MM.1S (cell line): ENCODE measurements around the gene LRRC17.

Experiments used
- DNase-seq: peaks from one replicate; pipeline ENCODE4 v3.0.0-alpha.2; 2015
- H2AFZ ChIP-seq: fragments of 300-600 bp; sonication (generic); 2 replicates; pipeline ENCODE4 v1.6.0; 2016; ENCODE audit warnings: antibody characterized with exemption, low read length
- H3F3A ChIP-seq: fragments of 300-600 bp; sonication (generic); 2 replicates; pipeline ENCODE4 v1.6.1; 2016; ENCODE audit warnings: mild to moderate bottlenecking, antibody characterized with exemption, low read length, moderate library complexity, mixed read lengths; ENCODE audit not compliant: insufficient read depth
- H3K27ac ChIP-seq: fragments of 300-600 bp; sonication (generic); 2 replicates; pipeline ENCODE4 v1.5.1; 2016; ENCODE audit warnings: mild to moderate bottlenecking, low read length
- H3K27me3 ChIP-seq: fragments of 300-600 bp; sonication (generic); replicated peaks from 2 replicates; pipeline ENCODE4 v1.6.0; 2016; ENCODE audit warnings: low read length; ENCODE audit not compliant: insufficient read depth
- H3K36me3 ChIP-seq: fragments of 300-600 bp; sonication (generic); replicated peaks from 2 replicates; pipeline ENCODE4 v1.6.1; 2016; ENCODE audit warnings: mild to moderate bottlenecking, low read length, mixed read lengths; ENCODE audit not compliant: insufficient read depth
- H3K4me1 ChIP-seq: fragments of 300-600 bp; sonication (generic); 2 replicates; pipeline ENCODE4 v1.6.1; 2016; ENCODE audit warnings: low read length, mixed read lengths
- H3K4me2 ChIP-seq: fragments of 300-600 bp; sonication (generic); 2 replicates; pipeline ENCODE4 v1.6.0; 2016; ENCODE audit warnings: low read depth, low read length
- H3K4me3 ChIP-seq: fragments of 300-600 bp; sonication (generic); 2 replicates; pipeline ENCODE4 v1.5.1; 2016; ENCODE audit warnings: low read length, mixed read lengths
- H3K79me2 ChIP-seq: fragments of 300-600 bp; sonication (generic); 2 replicates; pipeline ENCODE4 v1.6.1; 2016; ENCODE audit warnings: mixed run types, low read length, mixed read lengths
- H3K9ac ChIP-seq: fragments of 300-600 bp; sonication (generic); 2 replicates; pipeline ENCODE4 v1.6.1; 2016; ENCODE audit warnings: low read length, mixed read lengths
- H3K9me2 ChIP-seq: fragments of 300-600 bp; sonication (generic); replicated peaks from 2 replicates; pipeline ENCODE4 v1.6.1; 2016; ENCODE audit warnings: mild to moderate bottlenecking, low read length, mixed read lengths; ENCODE audit not compliant: insufficient read depth
- H3K9me3 ChIP-seq: fragments of 300-600 bp; sonication (generic); replicated peaks from 2 replicates; pipeline ENCODE4 v1.6.1; 2016; ENCODE audit warnings: mild to moderate bottlenecking, low read length, mixed read lengths; ENCODE audit not compliant: insufficient read depth
- H4K20me1 ChIP-seq: fragments of 300-600 bp; sonication (generic); 2 replicates; pipeline ENCODE4 v1.6.1; 2016; ENCODE audit warnings: mild to moderate bottlenecking, low read length, moderate library complexity, mixed read lengths; ENCODE audit not compliant: insufficient read depth
- CTCF ChIP-seq: fragments of 300-600 bp; sonication (generic); IDR thresholded peaks from 2 replicates; pipeline ENCODE4 v1.5.1; 2016; ENCODE audit warnings: antibody characterized with exemption, low read length, mixed read lengths
- EZH2 ChIP-seq: fragments of 300-600 bp; sonication (generic); optimal IDR thresholded peaks from 2 replicates; pipeline ENCODE3; 2017; ENCODE audit warnings: low read depth, mild to moderate bottlenecking, antibody characterized with exemption, low read length, mixed read lengths
- EZH2phosphoT487 ChIP-seq: fragments of 300-600 bp; sonication (generic); IDR thresholded peaks from 2 replicates; pipeline ENCODE4 v1.6.1; 2018; ENCODE audit warnings: antibody characterized with exemption, low read length

The LRRC17 gene

GRCh38 chr7:102908676-102909075 lies 4.1 kb upstream of the LRRC17 start:
- H3K4me1 ChIP-seq = no peaks in the 10 kb centered on the region
- H3K4me2 ChIP-seq = no peak overlapping the region
- H3K4me3 ChIP-seq = no peak overlapping the region
- DNase-seq = no peak
- H3K27me3 ChIP-seq = no peaks in the 10 kb centered on the region
- H3K9me3 ChIP-seq = no peaks in the 10 kb centered on the region
- no peaks in the 10 kb centered on the region for H4K20me1 ChIP-seq
- no peak overlapping the region for H3K9ac ChIP-seq
- no peak overlapping the region for H2AFZ ChIP-seq
- no peaks in the 10 kb centered on the region for H3F3A ChIP-seq
- H3K36me3 ChIP-seq = no peaks in the 10 kb centered on the region
- no peak overlapping the region for H3K27ac ChIP-seq
- TF ChIP-seq EZH2 (no peak), EZH2phosphoT487 (no peak), CTCF (no peak)
- H3K79me2 ChIP-seq = no peaks in the 10 kb centered on the region
- H3K9me2 ChIP-seq = no peaks in the 10 kb centered on the region

- H4K20me1 ChIP-seq = no peaks in the 10 kb centered on the region
- no peaks in the 10 kb centered on the region for H3F3A ChIP-seq
- no peaks in the 10 kb centered on the region for H3K36me3 ChIP-seq
- no peaks in the 10 kb centered on the region for H3K4me1 ChIP-seq
- no peak overlapping the region for H3K4me2 ChIP-seq
- no peak overlapping the region for H2AFZ ChIP-seq
- DNase-seq = no peak
- no peaks in the 10 kb centered on the region for H3K79me2 ChIP-seq
- TF ChIP-seq CTCF = no peak
- no peak for TF ChIP-seq EZH2phosphoT487
- TF ChIP-seq EZH2 = no peak
- H3K9me2 ChIP-seq = no peaks in the 10 kb centered on the region
- no peaks in the 10 kb centered on the region for H3K9me3 ChIP-seq
- no peaks in the 10 kb centered on the region for H3K27me3 ChIP-seq
- no peak overlapping the region for H3K9ac ChIP-seq
- no peak overlapping the region for H3K4me3 ChIP-seq
- no peak overlapping the region for H3K27ac ChIP-seq
Measured at GRCh38 chr7:102913826-102914225, 1.0 kb downstream of the LRRC17 start.

GRCh38 chr7:102914585-102914984 lies 1.8 kb downstream of the LRRC17 start:
- DNase-seq = no peak
- H3F3A ChIP-seq = no peaks in the 10 kb centered on the region
- no peak for TF ChIP-seq EZH2phosphoT487
- H4K20me1 ChIP-seq = no peaks in the 10 kb centered on the region
- H3K4me1 ChIP-seq = no peaks in the 10 kb centered on the region
- H3K9ac ChIP-seq = no peak overlapping the region
- H3K9me2 ChIP-seq = no peaks in the 10 kb centered on the region
- H3K4me3 ChIP-seq = no peak overlapping the region
- no peak overlapping the region for H2AFZ ChIP-seq
- no peaks in the 10 kb centered on the region for H3K27me3 ChIP-seq
- H3K27ac ChIP-seq = no peak overlapping the region
- no peak overlapping the region for H3K4me2 ChIP-seq
- H3K9me3 ChIP-seq = no peaks in the 10 kb centered on the region
- no peaks in the 10 kb centered on the region for H3K36me3 ChIP-seq
- no peaks in the 10 kb centered on the region for H3K79me2 ChIP-seq

GRCh38 chr7:102916426-102916825 lies 3.6 kb downstream of the LRRC17 start:
- Histone ChIP-seq H3K79me2 (no peaks in the 10 kb centered on the region), H3K27ac (no peak overlapping the region), H3K27me3 (no peaks in the 10 kb centered on the region), H3K4me3 (no peak overlapping the region), H3K4me1 (no peaks in the 10 kb centered on the region), H3K9me3 (no peaks in the 10 kb centered on the region), H4K20me1 (no peaks in the 10 kb centered on the region), H3K36me3 (no peaks in the 10 kb centered on the region), H3K4me2 (no peak overlapping the region), H2AFZ (no peak overlapping the region), H3K9ac (no peak overlapping the region), H3K9me2 (no peaks in the 10 kb centered on the region), H3F3A (no peaks in the 10 kb centered on the region)
- no peak for DNase-seq
- no peak for TF ChIP-seq EZH2
- no peak for TF ChIP-seq CTCF
- no peak for TF ChIP-seq EZH2phosphoT487
